Superior temporal gyrus (tissue), 1 donor: ENCODE data around the gene ZNF511.

Experiments used
- DNase-seq: peaks from one replicate; pipeline ENCODE4 v3.0.0-alpha.2; 2016; ENCODE audit errors: extremely low spot score

ZNF511 gene

GRCh38 chr10:133292919-133293809 is 15.6 kb upstream of the ZNF511 start:
- no peak for DNase-seq

DNA sequence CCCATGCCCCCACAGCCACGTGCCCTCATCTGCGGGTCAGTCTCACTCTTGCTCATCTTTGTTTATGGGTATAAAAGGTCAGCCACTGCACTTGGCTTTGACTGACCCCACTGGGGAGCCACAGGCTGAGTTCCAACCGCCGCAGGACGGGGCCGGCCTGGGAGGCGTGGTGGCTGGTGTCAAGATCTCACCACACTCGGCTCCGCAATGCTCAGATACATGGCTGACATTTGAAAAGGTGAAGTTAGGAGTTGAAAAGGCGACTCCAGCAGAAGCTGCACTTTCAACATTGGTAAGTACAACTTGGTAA is 14.9 kb upstream of the ZNF511 start:
- no peak for DNase-seq

GRCh38 chr10:133294189-133294588 is 14.5 kb upstream of the ZNF511 start:
- DNase-seq: no peak

- DNase-seq: no peak
Measured at GRCh38 chr10:133295426-133296320, 13.0 kb upstream of the ZNF511 start.

DNA sequence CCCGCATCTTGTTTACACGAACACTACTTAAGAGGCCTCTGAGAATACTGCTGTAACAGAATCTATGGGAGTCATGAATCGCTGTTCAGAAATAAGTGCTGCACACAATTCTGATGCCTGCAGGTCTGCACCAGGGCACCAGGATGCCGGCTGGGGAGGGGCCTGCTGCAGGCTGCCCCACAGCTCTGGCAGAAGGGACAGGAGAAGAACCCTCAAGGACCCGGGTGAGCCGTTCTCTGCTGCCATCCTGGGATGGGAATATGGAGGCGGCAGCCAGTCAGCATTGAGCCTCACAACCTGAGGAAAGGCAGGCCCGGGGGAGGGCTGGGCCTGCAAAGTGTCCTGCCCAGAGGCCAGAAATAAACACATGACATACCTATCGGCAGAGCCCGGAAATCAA is 11.2 kb upstream of the ZNF511 start:
- DNase-seq: no peak

- DNase-seq: no peak
Measured at GRCh38 chr10:133298466-133298865, 10.2 kb upstream of the ZNF511 start.

GRCh38 chr10:133299224-133299623 is 9.5 kb upstream of the ZNF511 start:
- no peak for DNase-seq

GRCh38 chr10:133299738-133300137 is 9.0 kb upstream of the ZNF511 start:
- DNase-seq: no peak

GRCh38 chr10:133302230-133302629 is 6.5 kb upstream of the ZNF511 start:
- no peak for DNase-seq

- no peak for DNase-seq
Measured at GRCh38 chr10:133303206-133303605, 5.5 kb upstream of the ZNF511 start.

DNA sequence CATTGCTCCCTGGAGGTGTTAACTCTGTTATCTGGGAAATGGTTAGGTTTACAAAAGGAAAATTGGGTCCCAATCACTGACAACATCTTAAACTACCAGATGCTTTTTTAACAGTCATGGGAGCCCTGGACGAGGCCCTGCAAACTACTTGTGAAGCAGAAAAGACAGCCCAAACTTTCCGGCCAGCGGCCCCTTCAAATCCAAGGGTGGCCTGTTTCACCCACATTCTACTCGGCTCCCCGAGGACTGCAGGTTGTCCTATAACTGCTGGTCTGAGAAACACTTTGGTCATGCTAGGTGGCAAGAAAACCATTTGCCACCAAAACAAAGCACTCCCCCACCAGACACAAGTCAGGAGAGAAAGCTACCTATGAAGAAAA is 2.6 kb upstream of the ZNF511 start:
- DNase-seq: no peak

DNA sequence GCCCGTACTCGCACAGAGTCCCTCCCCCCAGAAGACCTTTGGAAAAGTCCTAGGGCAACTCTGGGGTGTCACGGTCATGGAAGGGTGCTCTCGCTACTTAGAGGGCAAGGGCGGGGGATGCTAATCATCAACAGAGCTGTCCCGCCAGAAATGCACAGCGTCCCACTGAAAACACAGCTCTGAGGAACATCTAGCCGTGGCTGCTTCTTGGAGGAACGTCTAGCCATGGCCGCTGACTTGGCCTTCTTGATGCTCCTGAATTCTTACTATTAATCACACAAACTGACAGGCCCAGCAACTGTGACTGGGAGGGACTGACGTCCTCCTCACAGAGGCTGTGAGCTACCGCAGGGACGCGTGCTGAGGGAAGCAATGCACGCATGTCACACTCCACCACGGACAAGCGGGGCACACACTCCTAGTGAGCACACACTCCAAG is 1.8 kb upstream of the ZNF511 start:
- DNase-seq: no peak

DNA sequence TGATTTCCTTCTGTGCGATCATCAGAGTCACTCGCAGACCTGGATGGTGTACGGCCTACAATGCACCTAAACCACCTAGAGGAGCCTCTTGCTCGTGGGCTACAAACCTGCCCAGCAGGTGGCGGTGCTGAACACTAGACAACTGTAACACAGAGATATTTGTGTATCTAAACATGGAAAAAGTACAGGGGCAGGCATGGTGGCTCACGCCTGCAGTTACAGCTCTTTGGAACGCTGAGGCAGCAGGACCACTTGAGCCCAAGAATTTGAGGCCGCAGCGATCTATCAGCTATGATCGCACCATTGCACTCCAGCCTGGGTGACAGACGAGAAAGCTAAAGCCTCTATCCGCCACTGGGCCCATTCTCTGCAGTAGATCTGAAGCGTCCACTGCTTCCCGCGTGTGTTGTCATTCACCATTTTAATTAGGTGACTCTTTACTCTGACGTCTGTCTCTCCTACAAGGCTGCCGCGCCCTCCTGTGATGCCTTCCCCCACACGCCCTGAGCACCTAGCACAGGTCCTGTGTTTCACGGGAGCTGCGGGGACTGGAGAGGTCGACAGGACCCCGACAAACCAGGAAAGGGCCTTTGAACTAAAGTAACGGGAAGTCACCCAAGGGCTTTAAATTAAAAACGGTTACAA is 816 bp upstream of the ZNF511 start:
- no peak for DNase-seq

- peak; percentile 72 for DNase-seq
Measured at GRCh38 chr10:133309100-133309719, 496 bp downstream of the ZNF511 start.

DNA sequence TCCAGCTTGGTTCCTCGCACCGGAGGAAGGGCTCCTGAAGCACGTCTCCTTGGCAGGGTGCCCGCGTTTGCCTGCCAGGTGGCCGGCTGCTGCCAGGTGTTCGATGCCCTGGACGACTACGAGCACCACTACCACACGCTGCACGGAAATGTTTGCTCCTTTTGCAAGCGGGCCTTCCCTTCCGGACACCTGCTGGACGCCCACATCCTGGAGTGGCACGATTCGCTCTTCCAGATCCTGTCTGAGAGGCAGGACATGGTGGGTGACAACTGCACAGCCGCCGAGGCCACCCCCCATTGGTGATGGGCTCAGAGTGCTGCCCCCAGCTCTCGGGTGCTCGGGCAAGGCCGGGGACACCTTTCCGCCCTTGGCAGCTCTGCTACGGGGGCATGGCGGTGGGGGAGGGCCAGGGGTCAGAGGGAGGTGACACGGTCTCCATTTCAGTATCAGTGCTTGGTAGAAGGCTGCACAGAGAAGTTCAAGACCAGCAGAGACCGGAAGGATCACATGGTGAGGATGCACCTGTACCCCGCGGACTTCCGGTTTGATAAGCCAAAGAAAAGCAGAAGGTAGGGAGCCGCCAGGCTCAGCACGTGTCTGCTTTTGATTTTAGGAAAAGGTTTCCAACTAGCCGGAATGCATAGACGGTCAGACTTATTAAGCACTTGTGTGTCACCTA is 1.1 kb downstream of the ZNF511 start:
- no peak for DNase-seq

DNA sequence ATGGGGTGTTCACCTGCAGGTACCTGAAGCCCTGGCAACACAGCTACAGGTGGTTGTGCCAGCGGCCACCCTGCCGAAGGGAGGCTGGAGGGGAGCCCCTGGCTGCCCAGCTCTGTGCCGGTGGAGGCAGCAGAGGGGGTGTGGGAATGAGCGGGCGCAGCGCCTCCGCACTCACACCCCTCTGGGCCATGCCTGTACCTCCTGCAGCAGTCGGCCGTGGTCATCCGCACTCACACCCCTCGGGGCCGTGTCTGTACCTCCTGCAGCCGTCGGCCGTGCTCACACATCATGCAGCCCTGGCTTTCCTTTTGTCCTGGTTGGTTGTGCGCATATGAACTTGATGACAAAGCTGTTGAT is 1.7 kb downstream of the ZNF511 start:
- DNase-seq: no peak

- DNase-seq: no peak
Measured at GRCh38 chr10:133310789-133311188, 2.1 kb downstream of the ZNF511 start.

- DNase-seq: no peak
Measured at GRCh38 chr10:133311570-133311969, 2.9 kb downstream of the ZNF511 start.

GRCh38 chr10:133312016-133312768 is 3.5 kb downstream of the ZNF511 start:
- DNase-seq: no peak

GRCh38 chr10:133312769-133313145 is 4.0 kb downstream of the ZNF511 start:
- no peak for DNase-seq

DNA sequence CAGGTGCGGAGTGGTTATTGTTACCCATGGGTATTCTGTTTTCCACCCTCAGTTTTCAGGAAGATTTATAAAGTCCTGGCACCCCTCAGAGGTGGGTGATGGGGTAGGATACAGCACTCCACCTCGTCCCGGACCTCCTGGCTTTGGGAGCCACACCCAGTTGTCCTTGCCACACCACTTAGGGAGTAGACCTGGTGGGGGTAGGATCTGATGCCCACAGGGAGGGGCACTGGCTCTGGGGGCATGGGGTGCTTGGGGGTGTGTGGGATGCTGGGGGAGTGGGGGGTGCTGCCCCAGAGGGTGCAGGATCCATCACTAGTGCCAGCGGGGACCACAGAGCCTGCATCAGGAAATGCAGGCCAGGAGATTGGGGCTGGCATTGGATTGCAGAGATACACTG is 4.5 kb downstream of the ZNF511 start:
- no peak for DNase-seq
